DOHH2 (cell line): ENCODE results near the gene TPSAB1.

Experiments used
- H3F3A ChIP-seq: fragments of 200-600 bp; sonication (generic), shearing (Covaris generic); 2 replicates; pipeline ENCODE4 v1.6.0; 2016; ENCODE audit warnings: antibody characterized with exemption, mild to moderate bottlenecking; ENCODE audit not compliant: control insufficient read depth, insufficient read depth
- H3K27ac ChIP-seq: fragments of 200-600 bp; sonication (generic); 2 replicates; pipeline ENCODE4 v1.5.1; 2014; ENCODE audit warnings: low read depth, mild to moderate bottlenecking, low read length, moderate library complexity
- H3K27me3 ChIP-seq: fragments of 200-600 bp; sonication (generic); 2 replicates; pipeline ENCODE4 v1.6.1; 2014; ENCODE audit warnings: mild to moderate bottlenecking, low read length, mixed read lengths; ENCODE audit not compliant: control insufficient read depth
- H3K36me3 ChIP-seq: fragments of 200-600 bp; sonication (generic); 2 replicates; pipeline ENCODE4 v1.6.1; 2014; ENCODE audit warnings: mild to moderate bottlenecking, low read length, moderate library complexity, mixed read lengths; ENCODE audit not compliant: control insufficient read depth
- H3K4me1 ChIP-seq: fragments of 200-600 bp; sonication (generic); 2 replicates; pipeline ENCODE4 v1.6.1; 2014; ENCODE audit warnings: mild to moderate bottlenecking, low read length, mixed read lengths; ENCODE audit not compliant: control insufficient read depth
- H3K4me2 ChIP-seq: fragments of 200-600 bp; sonication (generic); 2 replicates; pipeline ENCODE4 v1.6.0; 2014; ENCODE audit warnings: mild to moderate bottlenecking, low read length, moderate library complexity
- H3K4me3 ChIP-seq: fragments of 200-600 bp; sonication (generic); 2 replicates; pipeline ENCODE4 v1.5.1; 2014; ENCODE audit warnings: mild to moderate bottlenecking, low read length, mixed read lengths
- H3K79me2 ChIP-seq: fragments of 200-600 bp; sonication (generic); 2 replicates; pipeline ENCODE4 v1.6.1; 2014; ENCODE audit warnings: mild to moderate bottlenecking, low read length, mixed read lengths; ENCODE audit not compliant: control insufficient read depth
- H3K9me2 ChIP-seq: fragments of 200-600 bp; sonication (generic); replicated peaks from 2 replicates; pipeline ENCODE4 v1.6.1; 2014; ENCODE audit warnings: mild to moderate bottlenecking, low read length, mixed read lengths; ENCODE audit not compliant: control insufficient read depth
- H3K9me3 ChIP-seq: fragments of 200-600 bp; sonication (generic); 2 replicates; pipeline ENCODE4 v1.6.1; 2014; ENCODE audit warnings: antibody characterized with exemption, low read length, mixed read lengths; ENCODE audit not compliant: control insufficient read depth, insufficient read depth
- H4K20me1 ChIP-seq: fragments of 200-600 bp; sonication (generic); 2 replicates; pipeline ENCODE4 v1.6.0; 2014; ENCODE audit warnings: low read depth, mild to moderate bottlenecking, antibody characterized with exemption, low read length, moderate library complexity; ENCODE audit not compliant: control insufficient read depth, insufficient read depth
- EZH2phosphoT487 ChIP-seq: fragments of 200-600 bp; sonication (generic); IDR thresholded peaks from 2 replicates; pipeline ENCODE4 v1.6.1; 2017; ENCODE audit warnings: borderline replicate concordance, mild to moderate bottlenecking, antibody characterized with exemption, low read length, moderate library complexity, mixed read lengths
- TF ChIP-seq, protein P1 (sequence below): fragments of 200-600 bp; sonication (generic); IDR thresholded peaks from one replicate; pipeline ENCODE4 v1.5.1; 2014; ENCODE audit warnings: antibody characterized with exemption, mild to moderate bottlenecking, low read depth, low read length; ENCODE audit not compliant: poor library complexity, severe bottlenecking

The TPSAB1 gene

DNA sequence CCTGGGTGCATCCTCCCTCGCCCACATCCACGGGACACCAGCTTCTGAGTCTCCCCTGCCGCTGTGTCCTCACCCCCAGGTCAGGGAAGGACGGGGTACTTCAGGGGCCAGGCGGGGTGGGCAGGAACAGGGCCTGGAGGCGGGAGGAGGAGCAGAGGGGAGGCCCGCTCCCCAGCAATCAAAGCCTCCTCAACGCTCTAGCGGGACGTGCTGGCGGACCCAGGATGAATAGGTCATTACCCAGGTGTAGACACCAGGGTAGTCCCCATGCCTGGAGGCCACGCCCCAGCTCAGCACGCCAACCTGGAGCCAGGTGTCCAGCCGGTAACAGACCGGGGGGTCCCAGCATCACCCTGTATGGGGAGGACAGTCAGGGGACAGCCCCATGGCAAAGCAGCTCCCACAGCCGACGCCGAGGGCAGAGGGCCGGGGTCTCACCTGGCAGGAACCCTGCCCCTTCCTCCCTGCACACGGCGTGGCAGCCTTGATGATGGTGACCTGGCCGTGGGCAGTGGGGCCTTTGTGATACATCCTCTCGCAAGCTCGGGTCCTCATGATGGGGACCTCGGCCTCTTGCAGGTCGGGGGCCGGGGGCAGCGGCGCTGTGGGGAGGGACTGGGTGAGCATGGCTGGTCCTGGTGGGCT lies 39.6 kb downstream of the TPSAB1 start:
- Histone ChIP-seq H3K4me2 (no peak overlapping the region), H3F3A (no peaks in the 10 kb centered on the region), H3K79me2 (no peaks in the 10 kb centered on the region), H3K36me3 (no peaks in the 10 kb centered on the region), H3K27ac (no peak overlapping the region), H3K4me1 (peaks cover 3% of the 10 kb centered on the region; the same call in 1 of the 2 replicates), H3K9me3 (no peaks in the 10 kb centered on the region), H4K20me1 (no peaks in the 10 kb centered on the region), H3K9me2 (no peaks in the 10 kb centered on the region), H3K27me3 (peaks cover 9% of the 10 kb centered on the region; the same call in 1 of the 2 replicates), H3K4me3 (no peak overlapping the region)
- TF ChIP-seq, protein P1, sequence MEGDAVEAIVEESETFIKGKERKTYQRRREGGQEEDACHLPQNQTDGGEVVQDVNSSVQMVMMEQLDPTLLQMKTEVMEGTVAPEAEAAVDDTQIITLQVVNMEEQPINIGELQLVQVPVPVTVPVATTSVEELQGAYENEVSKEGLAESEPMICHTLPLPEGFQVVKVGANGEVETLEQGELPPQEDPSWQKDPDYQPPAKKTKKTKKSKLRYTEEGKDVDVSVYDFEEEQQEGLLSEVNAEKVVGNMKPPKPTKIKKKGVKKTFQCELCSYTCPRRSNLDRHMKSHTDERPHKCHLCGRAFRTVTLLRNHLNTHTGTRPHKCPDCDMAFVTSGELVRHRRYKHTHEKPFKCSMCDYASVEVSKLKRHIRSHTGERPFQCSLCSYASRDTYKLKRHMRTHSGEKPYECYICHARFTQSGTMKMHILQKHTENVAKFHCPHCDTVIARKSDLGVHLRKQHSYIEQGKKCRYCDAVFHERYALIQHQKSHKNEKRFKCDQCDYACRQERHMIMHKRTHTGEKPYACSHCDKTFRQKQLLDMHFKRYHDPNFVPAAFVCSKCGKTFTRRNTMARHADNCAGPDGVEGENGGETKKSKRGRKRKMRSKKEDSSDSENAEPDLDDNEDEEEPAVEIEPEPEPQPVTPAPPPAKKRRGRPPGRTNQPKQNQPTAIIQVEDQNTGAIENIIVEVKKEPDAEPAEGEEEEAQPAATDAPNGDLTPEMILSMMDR: no peak
- no peak for TF ChIP-seq EZH2phosphoT487

DNA sequence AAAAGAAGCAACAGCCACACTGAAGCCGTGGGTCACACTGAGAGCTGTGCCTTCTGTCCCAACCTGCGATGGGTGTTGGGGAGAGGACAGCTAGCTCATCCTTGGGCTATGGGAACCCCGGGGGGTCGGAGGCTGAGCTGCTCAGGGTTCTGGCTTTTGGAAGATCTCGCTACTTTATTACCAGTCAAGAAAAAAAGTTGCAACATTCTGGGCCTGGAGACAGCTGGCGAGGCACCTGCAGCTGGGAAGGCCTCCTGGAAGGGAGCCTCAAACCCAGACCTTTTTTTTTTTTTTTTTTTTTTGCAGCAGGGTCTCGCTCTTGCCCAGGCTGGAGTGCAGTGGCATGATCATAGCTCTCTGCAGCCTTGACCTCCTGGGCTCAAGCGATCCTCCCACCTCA lies 40.3 kb downstream of the TPSAB1 start:
- Histone ChIP-seq H3K4me3 (no peak overlapping the region), H3K79me2 (no peaks in the 10 kb centered on the region), H3K4me2 (no peak overlapping the region), H3K27me3 (peaks cover 9% of the 10 kb centered on the region; the same call in 1 of the 2 replicates), H3F3A (no peaks in the 10 kb centered on the region), H3K27ac (no peak overlapping the region), H3K9me2 (no peaks in the 10 kb centered on the region), H3K4me1 (peaks cover 3% of the 10 kb centered on the region; the same call in 1 of the 2 replicates), H3K9me3 (no peaks in the 10 kb centered on the region), H4K20me1 (no peaks in the 10 kb centered on the region), H3K36me3 (no peaks in the 10 kb centered on the region)
- TF ChIP-seq EZH2phosphoT487: no peak
- TF ChIP-seq, protein P1: no peak

DNA sequence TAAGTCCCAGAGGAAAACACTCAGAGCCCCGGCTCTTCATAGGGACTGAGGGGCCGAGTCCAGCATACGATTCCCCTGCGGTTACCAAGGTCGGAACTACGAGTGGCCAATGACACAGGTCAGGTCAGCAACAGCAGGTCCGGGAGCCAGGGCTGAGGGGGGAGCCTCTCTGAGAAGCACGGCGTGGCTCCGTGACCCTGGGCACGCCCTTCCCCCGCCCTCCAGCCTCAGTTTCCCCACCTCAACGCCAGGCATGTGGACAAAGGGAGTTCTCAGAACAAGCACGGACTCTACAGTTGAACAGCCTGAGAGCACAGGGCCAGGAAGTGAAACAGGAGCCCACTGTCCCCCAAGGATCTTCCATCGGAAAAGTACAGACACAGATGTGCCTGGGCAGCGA lies 41.0 kb downstream of the TPSAB1 start:
- H3K4me2 ChIP-seq: no peak overlapping the region
- no peak overlapping the region for H3K27ac ChIP-seq
- H3F3A ChIP-seq: no peaks in the 10 kb centered on the region
- H4K20me1 ChIP-seq: no peaks in the 10 kb centered on the region
- no peaks in the 10 kb centered on the region for H3K9me3 ChIP-seq
- no peaks in the 10 kb centered on the region for H3K79me2 ChIP-seq
- H3K9me2 ChIP-seq: no peaks in the 10 kb centered on the region
- TF ChIP-seq, protein P1: no peak
- TF ChIP-seq EZH2phosphoT487: no peak
- peaks cover 9% of the 10 kb centered on the region; the same call in 1 of the 2 replicates for H3K27me3 ChIP-seq
- no peak overlapping the region for H3K4me3 ChIP-seq
- H3K36me3 ChIP-seq: no peaks in the 10 kb centered on the region
- peaks cover 3% of the 10 kb centered on the region; the same call in 1 of the 2 replicates for H3K4me1 ChIP-seq
